K562 (cell line): Measurements from ENCODE around the gene NOD1. TPM values are rescaled to one million over a fixed set of nuclear protein-coding genes. Genes with fewer than 3 reads are reported as not detected.

ENCODE experiments used
- ATAC-seq: fragments of 200-7000 bp; cut with Tn5 transposase; 3 replicates; pipeline ENCODE4 v1.9.1; 2020; ENCODE audit warnings: moderate library complexity
- BruUV-seq: library from RNA; stranded (reverse); fragments of 400-500 nt; replicated peaks from 2 replicates; lab custom pipeline; 2021; lab: Mats Ljungman, UMichigan
- CTCF ChIA-PET: fragments of 300-600 bp; formaldehyde crosslinking; extraction: SDS; loops from one replicate; lab custom pipeline; 2021; ENCODE audit warnings: low intra/inter-chr PET ratio; lab: Yijun Ruan, JAX
- POLR2A ChIA-PET: fragments of 300-600, 350-650 bp; sonication (Branson Sonifier 250); formaldehyde crosslinking; extraction: SDS; loops from one replicate; lab custom pipeline; 2021; ENCODE audit warnings: antibody characterized with exemption, inconsistent platforms; lab: Yijun Ruan, JAX
- DNase-seq, 4 experiments: peaks; one replicate each; pipeline versions ENCODE4 v3.0.0 to v3.0.0-alpha.2; 2011 to 2018; ENCODE audit warnings: low spot score in 3 of 4, mixed read lengths in 3 of 4; ENCODE audit errors: extremely low read depth in 1 of 4
- FAIRE-seq: peaks from 2 replicates; lab custom pipeline; 2011; peaks lifted over from hg19 to GRCh38; lab: Jason Lieb, UNC
- H2AFZ ChIP-seq: 2 replicates; pipeline ENCODE4 v1.6.0; 2011; ENCODE audit warnings: low read depth, low read length, control low read depth, inconsistent platforms
- H3K27ac ChIP-seq: fragments of 200-600 bp; 3 replicates; pipeline ENCODE4 v1.8.0; 2011; ENCODE audit warnings: low read depth, mild to moderate bottlenecking, control low read depth, inconsistent platforms, low read length, moderate library complexity, mixed read lengths; ENCODE audit errors: extremely low read depth
- H3K27me3 ChIP-seq, 2 experiments: fragments of 300-600 bp in 1 of 2; 2 replicates in 1 of 2; 3 replicates in 1 of 2; pipeline versions ENCODE4 v1.6.0 to v1.8.0; 2011; ENCODE audit warnings: inconsistent platforms in 2 of 2, low read length in 2 of 2, mild to moderate bottlenecking in 1 of 2, mixed read lengths in 1 of 2, moderate library complexity in 1 of 2; ENCODE audit not compliant: control insufficient read depth in 2 of 2, insufficient read depth in 2 of 2
- H3K36me3 ChIP-seq: fragments of 300-600 bp; 3 replicates; pipeline ENCODE4 v1.8.0; 2011; ENCODE audit warnings: mild to moderate bottlenecking, low read length, inconsistent platforms; ENCODE audit not compliant: control insufficient read depth, insufficient read depth
- H3K4me1 ChIP-seq, 2 experiments: fragments of 200-600 bp in 1 of 2; replicated peaks in 1 of 2; 2 replicates in 1 of 2; 3 replicates in 1 of 2; pipeline versions ENCODE4 v1.5.1 to v1.8.0; 2011; ENCODE audit warnings: inconsistent platforms in 2 of 2, low read length in 2 of 2, mild to moderate bottlenecking in 1 of 2, mixed read lengths in 1 of 2, moderate library complexity in 1 of 2; ENCODE audit not compliant: control insufficient read depth in 2 of 2, insufficient read depth in 2 of 2
- H3K4me2 ChIP-seq: 2 replicates; pipeline ENCODE4 v1.6.1; 2011; ENCODE audit warnings: low read length, control low read depth, inconsistent platforms, mixed read lengths; ENCODE audit not compliant: insufficient read depth
- H3K4me3 ChIP-seq: fragments of 200-600 bp; sonication (generic), shearing (Covaris generic); 2 replicates; pipeline ENCODE4 v1.5.1; 2016; ENCODE audit warnings: control low read depth, inconsistent platforms
- H3K79me2 ChIP-seq: fragments of 200-600 bp; 3 replicates; pipeline ENCODE4 v1.8.0; 2011; ENCODE audit warnings: low read length, inconsistent platforms; ENCODE audit not compliant: control insufficient read depth, insufficient read depth
- H3K9ac ChIP-seq, 2 experiments: 2 replicates each; pipeline versions ENCODE4 v1.6.0 to v1.6.1; 2011; ENCODE audit warnings: low read depth in 2 of 2, low read length in 2 of 2, control low read depth in 1 of 2, inconsistent platforms in 1 of 2, mild to moderate bottlenecking in 1 of 2, mixed read lengths in 1 of 2; ENCODE audit not compliant: insufficient read depth in 1 of 2
- H3K9me1 ChIP-seq: one replicate; pipeline ENCODE4 v1.6.0; 2011; ENCODE audit warnings: inconsistent platforms, mild to moderate bottlenecking, low read length, moderate library complexity; ENCODE audit not compliant: control insufficient read depth, insufficient read depth
- H3K9me3 ChIP-seq: replicated peaks from 2 replicates; pipeline ENCODE4 v1.5.1; 2011; ENCODE audit warnings: low read depth, low read length, inconsistent platforms; ENCODE audit not compliant: control insufficient read depth, insufficient read depth
- H4K20me1 ChIP-seq: replicated peaks from 2 replicates; pipeline ENCODE4 v1.6.1; 2011; ENCODE audit warnings: low read length, inconsistent platforms, mixed read lengths; ENCODE audit not compliant: control insufficient read depth, insufficient read depth
- ATF4 ChIP-seq: fragments of 450-650 bp; formaldehyde crosslinking; IDR thresholded peaks from 2 replicates; pipeline ENCODE4 v1.4.0; 2022; ENCODE audit warnings: mild to moderate bottlenecking, moderate library complexity
- E2F1 ChIP-seq: sonication (generic); formaldehyde crosslinking; IDR thresholded peaks from 2 replicates; pipeline ENCODE4 v1.8.1; 2023; ENCODE audit warnings: mild to moderate bottlenecking, missing genetic modification reagents, moderate library complexity
- ELF2 ChIP-seq: fragments of 250-450 bp; sonication (Bioruptor Pico); IDR thresholded peaks from 2 replicates; pipeline ENCODE4 v1.5.0; 2021; ENCODE audit warnings: mild to moderate bottlenecking
- LARP7 ChIP-seq: fragments of 450-650 bp; IDR thresholded peaks from 2 replicates; pipeline ENCODE4 v1.6.1; 2016
- RBFOX2 ChIP-seq: fragments of 200-400 bp; formaldehyde crosslinking; IDR thresholded peaks from 2 replicates; pipeline ENCODE4 v1.6.1; 2017; ENCODE audit warnings: low read depth, mild to moderate bottlenecking, low read length, moderate library complexity
- RBM22 ChIP-seq: fragments of 200-400 bp; formaldehyde crosslinking; IDR thresholded peaks from 2 replicates; pipeline ENCODE4 v1.6.1; 2018; ENCODE audit warnings: low read length, low read depth; ENCODE audit not compliant: poor library complexity, severe bottlenecking
- RBM25 ChIP-seq: fragments of 200-400 bp; formaldehyde crosslinking; IDR thresholded peaks from 2 replicates; pipeline ENCODE4 v1.6.1; 2018; ENCODE audit warnings: low read length, low read depth, moderate library complexity; ENCODE audit not compliant: severe bottlenecking
- ZNF507 ChIP-seq: conservative IDR thresholded peaks from 2 replicates; pipeline ENCODE4 v1.6.1; 2017; ENCODE audit warnings: missing genetic modification characterization, missing compliant biosample characterization
- ZNF583 ChIP-seq: fragments of 250-450 bp; sonication (Bioruptor Pico); IDR thresholded peaks from 2 replicates; pipeline ENCODE4 v1.4.0; 2020
- WGBS: fragments of 100-300 bp; shearing (Covaris generic); methylation state at CpG from one replicate; pipeline ENCODE4 v1.1.6; 2016; ENCODE audit warnings: low coverage, mixed read lengths; ENCODE audit not compliant: insufficient coverage; ENCODE audit errors: missing lambda C conversion rate; 5-methylcytosine and 5-hydroxymethylcytosine counted together
- in situ Hi-C: fragments of 300-500 bp; cut with MboI; formaldehyde crosslinking; loops from 4 replicates; pipeline ENCODE4 v1.15.0; 2018; ENCODE audit warnings: inconsistent platforms, mixed read lengths
- intact Hi-C: fragments of 100-400 bp; cut with micrococcal nuclease; formaldehyde crosslinking; loops from 2 replicates; pipeline ENCODE4 v1.14.2; 2022
- polyA plus RNA-seq, 8 experiments: library from polyadenylated mRNA; depleted of rRNA in 4 of 8; stranded (reverse) in 5 of 8; unstranded in 3 of 8; fragments of >200 nt; fragmentation: Nextera tagmentation in 2 of 8; fragmentation: Illumina TruSeq in 1 of 8; extraction: Ambion mirVana in 2 of 8; extraction: Trizol in 1 of 8; gene quantifications; 2 replicates each; pipeline versions ENCODE4 v1.2.1 to v1.2.3, GENCODE V29; 2011 to 2014; ENCODE audit warnings: inconsistent platforms in 1 of 8, missing spikeins in 1 of 8
- total RNA-seq, 7 experiments: library from RNA; depleted of rRNA in 6 of 7; stranded (reverse); fragments of >200 nt in 6 of 7; fragmentation: Illumina TruSeq in 2 of 7; extraction: Trizol in 2 of 7; gene quantifications; 2 replicates each; pipeline versions ENCODE4 v1.2.1 to v1.2.3, GENCODE V29; 2011 to 2021; ENCODE audit warnings: low replicate concordance in 1 of 7
- TF ChIP-seq, protein P1 (sequence below): sonication (generic); formaldehyde crosslinking; IDR thresholded peaks from 2 replicates; pipeline ENCODE4 v1.8.1; 2023; ENCODE audit warnings: mild to moderate bottlenecking, missing genetic modification reagents
- TF ChIP-seq, protein P2 (sequence below): sonication (generic); formaldehyde crosslinking; IDR thresholded peaks from 2 replicates; pipeline ENCODE4 v1.8.0; 2022; ENCODE audit warnings: mild to moderate bottlenecking, missing genetic modification reagents
- TF ChIP-seq, protein P3 (sequence below), 2 experiments: fragments of 450-650 bp; conservative IDR thresholded peaks; 2 replicates each; pipeline ENCODE4 v1.6.1; 2017; ENCODE audit warnings: mild to moderate bottlenecking in 2 of 2, moderate library complexity in 2 of 2

NOD1 gene
- total and polyA plus RNA-seq, 9 of the 15 experiments (the other 6 are each of a cell fraction or from before 2014, with no cell fraction given) = 0.34 to 7.1 (median 4.7) TPM

DNA sequence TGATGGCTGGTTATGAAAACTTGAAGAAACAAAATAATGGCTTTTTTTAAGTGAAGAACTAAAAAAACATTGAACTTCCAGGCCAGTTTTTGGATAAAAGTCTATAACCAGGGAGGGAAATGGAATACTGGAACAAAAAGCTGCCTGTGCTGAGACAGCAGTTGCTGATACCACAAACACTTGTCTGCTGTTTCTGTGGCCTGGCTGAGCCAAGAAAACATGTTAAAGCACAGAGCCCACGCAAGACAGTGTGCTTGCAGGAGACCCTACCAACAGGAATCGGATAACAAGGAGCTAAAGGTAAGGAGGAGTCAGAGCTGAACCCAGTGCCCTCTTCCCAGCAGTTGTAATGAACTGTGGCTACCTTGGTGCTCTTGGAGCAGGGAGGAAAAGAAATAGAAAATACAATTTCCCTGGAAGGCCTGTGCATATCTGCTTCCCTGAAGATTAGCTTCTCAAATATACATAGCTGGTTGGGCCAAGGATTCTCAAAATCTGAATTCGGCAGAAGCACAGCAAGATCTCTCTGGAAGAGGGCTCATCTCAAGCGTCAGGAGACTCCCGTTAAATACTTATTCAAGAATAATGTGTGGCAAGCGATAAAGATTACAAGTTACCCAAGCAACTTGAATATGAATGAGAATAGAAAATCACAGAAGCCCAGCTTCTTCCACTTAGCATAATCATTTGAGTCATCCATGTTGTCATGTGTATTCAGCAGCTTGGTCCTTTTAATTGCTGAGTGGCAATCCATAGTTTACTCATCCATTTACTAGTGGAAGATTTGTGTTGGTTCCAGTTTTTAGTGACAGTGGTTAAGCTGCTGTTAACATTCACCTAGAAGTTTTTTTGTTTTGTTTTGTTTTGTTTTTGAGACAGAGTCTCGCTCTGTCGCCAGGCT, 87.6 kb downstream of the NOD1 start:
- TF ChIP-seq ZNF507 (no peak), E2F1 (no peak), LARP7 (no peak), RBM25 (no peak), RBM22 (no peak), ATF4 (CRISPR knock-in tag) (no peak), ZNF583 (CRISPR knock-in tag) (no peak), ELF2 (CRISPR knock-in tag) (no peak), RBFOX2 (no peak)
- TF ChIP-seq, protein P1, sequence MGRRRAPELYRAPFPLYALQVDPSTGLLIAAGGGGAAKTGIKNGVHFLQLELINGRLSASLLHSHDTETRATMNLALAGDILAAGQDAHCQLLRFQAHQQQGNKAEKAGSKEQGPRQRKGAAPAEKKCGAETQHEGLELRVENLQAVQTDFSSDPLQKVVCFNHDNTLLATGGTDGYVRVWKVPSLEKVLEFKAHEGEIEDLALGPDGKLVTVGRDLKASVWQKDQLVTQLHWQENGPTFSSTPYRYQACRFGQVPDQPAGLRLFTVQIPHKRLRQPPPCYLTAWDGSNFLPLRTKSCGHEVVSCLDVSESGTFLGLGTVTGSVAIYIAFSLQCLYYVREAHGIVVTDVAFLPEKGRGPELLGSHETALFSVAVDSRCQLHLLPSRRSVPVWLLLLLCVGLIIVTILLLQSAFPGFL (CRISPR knock-in tag) = no peak
- TF ChIP-seq, protein P2, sequence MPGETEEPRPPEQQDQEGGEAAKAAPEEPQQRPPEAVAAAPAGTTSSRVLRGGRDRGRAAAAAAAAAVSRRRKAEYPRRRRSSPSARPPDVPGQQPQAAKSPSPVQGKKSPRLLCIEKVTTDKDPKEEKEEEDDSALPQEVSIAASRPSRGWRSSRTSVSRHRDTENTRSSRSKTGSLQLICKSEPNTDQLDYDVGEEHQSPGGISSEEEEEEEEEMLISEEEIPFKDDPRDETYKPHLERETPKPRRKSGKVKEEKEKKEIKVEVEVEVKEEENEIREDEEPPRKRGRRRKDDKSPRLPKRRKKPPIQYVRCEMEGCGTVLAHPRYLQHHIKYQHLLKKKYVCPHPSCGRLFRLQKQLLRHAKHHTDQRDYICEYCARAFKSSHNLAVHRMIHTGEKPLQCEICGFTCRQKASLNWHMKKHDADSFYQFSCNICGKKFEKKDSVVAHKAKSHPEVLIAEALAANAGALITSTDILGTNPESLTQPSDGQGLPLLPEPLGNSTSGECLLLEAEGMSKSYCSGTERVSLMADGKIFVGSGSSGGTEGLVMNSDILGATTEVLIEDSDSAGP (CRISPR knock-in tag) = no peak
- TF ChIP-seq, protein P3, sequence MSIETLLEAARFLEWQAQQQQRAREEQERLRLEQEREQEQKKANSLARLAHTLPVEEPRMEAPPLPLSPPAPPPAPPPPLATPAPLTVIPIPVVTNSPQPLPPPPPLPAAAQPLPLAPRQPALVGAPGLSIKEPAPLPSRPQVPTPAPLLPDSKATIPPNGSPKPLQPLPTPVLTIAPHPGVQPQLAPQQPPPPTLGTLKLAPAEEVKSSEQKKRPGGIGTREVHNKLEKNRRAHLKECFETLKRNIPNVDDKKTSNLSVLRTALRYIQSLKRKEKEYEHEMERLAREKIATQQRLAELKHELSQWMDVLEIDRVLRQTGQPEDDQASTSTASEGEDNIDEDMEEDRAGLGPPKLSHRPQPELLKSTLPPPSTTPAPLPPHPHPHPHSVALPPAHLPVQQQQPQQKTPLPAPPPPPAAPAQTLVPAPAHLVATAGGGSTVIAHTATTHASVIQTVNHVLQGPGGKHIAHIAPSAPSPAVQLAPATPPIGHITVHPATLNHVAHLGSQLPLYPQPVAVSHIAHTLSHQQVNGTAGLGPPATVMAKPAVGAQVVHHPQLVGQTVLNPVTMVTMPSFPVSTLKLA (conservative IDR thresholded peaks at IDR 0.05) = no peak
- no peak overlapping the region for H3K27ac ChIP-seq
- no peak overlapping the region for H3K4me2 ChIP-seq
- no peak overlapping the region for H2AFZ ChIP-seq
- FAIRE-seq (no peak), DNase-seq (no peak), ATAC-seq (no peak)
- no peaks in the 10 kb centered on the region for H3K79me2 ChIP-seq
- no peaks in the 10 kb centered on the region for H3K27me3 ChIP-seq
- 65% methylated on average over 8 of the region's 8 CpGs for WGBS
- no peaks in the 10 kb centered on the region for H3K9me1 ChIP-seq
- no peaks in the 10 kb centered on the region for H4K20me1 ChIP-seq
- H3K36me3 ChIP-seq = no peaks in the 10 kb centered on the region
- no peak overlapping the region for H3K4me3 ChIP-seq
- H3K9me3 ChIP-seq = no peaks in the 10 kb centered on the region
- no TSS peak for BruUV-seq
- no peak overlapping the region for H3K9ac ChIP-seq
- ChIA-PET POLR2A (interaction anchor here (1.3 kb wide), 1 partner anchor 24 kb away, joined by 4 read pairs; no protein-coding TSS in a partner anchor), CTCF (no interaction called here)
- intact Hi-C loops = no loop called here
- in situ Hi-C loops = no loop called here
- H3K4me1 ChIP-seq = no peaks in the 10 kb centered on the region
